Gastrocnemius medialis (tissue), 4 donors: ENCODE results near the gene PCBP1.

ENCODE experiments used
- CTCF ChIP-seq, 5 experiments: fragments of 450-650 bp in 3 of 5; fragments of 200-600 bp in 2 of 5; sonication (generic) in 2 of 5; IDR thresholded peaks in 4 of 5; conservative IDR thresholded peaks in 1 of 5; 1 replicate in 4 of 5; 2 replicates in 1 of 5; pipeline ENCODE4 v1.5.1; 2016 to 2019; ENCODE audit warnings: antibody characterized with exemption in 5 of 5, mild to moderate bottlenecking in 3 of 5, moderate library complexity in 3 of 5
- POLR2A ChIP-seq, 2 donors: fragments of 450-650 bp; IDR thresholded peaks; one replicate each; pipeline ENCODE4 v1.6.1; 2017; ENCODE audit warnings: antibody characterized with exemption in 2 of 2, mild to moderate bottlenecking in 2 of 2, moderate library complexity in 2 of 2

- no peak for TF ChIP-seq CTCF (IDR thresholded peaks at IDR 0.05 in 4 of 5, conservative IDR thresholded peaks at IDR 0.05 in 1 of 5)
- peak; percentile 46 to 56 for TF ChIP-seq POLR2A (IDR thresholded peaks at IDR 0.05)
These were observed 2.1 kb upstream of the PCBP1 start for GRCh38 chr2:70084973-70085710.
